ENCODE measurements around the gene CD40.

DNA sequence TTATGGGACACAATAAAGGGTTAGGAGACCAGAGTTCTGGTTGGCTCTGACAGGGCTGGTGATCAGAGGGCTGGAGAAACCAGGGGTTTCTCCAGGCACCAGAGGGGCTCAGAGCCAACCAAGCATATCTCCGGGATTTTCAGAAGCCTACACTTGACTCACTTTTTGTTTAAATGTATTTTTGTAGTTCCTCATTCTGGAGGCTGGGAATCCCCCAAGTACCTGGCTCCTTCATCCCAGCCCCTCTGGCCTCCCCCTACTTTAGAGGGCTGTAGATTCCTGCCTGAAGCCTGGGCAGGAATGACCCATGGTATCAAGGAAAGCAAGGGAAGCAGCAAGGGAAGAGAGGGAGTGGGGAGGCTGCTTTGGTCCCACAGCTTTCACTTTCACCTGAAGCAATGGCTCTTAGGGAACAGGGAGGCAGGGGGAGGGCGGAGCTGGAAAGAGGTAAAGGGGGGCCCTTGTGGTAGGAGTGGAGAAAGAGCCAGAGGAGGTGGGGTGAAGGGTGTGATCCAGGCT, 973 bp downstream of the CD40 start:
- TF ChIP-seq, protein P1, sequence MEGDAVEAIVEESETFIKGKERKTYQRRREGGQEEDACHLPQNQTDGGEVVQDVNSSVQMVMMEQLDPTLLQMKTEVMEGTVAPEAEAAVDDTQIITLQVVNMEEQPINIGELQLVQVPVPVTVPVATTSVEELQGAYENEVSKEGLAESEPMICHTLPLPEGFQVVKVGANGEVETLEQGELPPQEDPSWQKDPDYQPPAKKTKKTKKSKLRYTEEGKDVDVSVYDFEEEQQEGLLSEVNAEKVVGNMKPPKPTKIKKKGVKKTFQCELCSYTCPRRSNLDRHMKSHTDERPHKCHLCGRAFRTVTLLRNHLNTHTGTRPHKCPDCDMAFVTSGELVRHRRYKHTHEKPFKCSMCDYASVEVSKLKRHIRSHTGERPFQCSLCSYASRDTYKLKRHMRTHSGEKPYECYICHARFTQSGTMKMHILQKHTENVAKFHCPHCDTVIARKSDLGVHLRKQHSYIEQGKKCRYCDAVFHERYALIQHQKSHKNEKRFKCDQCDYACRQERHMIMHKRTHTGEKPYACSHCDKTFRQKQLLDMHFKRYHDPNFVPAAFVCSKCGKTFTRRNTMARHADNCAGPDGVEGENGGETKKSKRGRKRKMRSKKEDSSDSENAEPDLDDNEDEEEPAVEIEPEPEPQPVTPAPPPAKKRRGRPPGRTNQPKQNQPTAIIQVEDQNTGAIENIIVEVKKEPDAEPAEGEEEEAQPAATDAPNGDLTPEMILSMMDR (IDR thresholded peaks at IDR 0.05), result no peak
- no peak for TF ChIP-seq POLR2A (IDR thresholded peaks at IDR 0.05)

Data from breast epithelium (tissue), 3 donors.